ENCODE measurements around the gene TTC39B.

TTC39B gene

DNA sequence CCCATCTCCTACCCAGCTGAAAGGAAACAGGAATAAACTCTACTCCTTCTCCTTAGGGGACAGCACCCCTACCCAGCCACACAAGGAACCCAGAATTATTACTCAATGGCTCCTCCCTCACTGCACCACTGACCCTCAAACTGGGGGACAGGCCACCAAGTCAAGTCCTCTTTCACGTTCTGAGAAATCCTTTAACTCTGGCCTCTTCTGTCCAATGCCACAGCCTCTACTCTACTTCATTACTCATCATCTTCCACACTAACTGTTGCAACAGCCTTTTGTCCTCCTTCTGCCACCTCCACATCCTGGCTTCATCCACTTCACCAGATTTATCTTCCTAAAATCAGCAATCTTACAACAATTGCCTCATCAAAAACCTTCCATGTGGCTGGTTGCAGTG is 6.8 kb downstream of the TTC39B start:
- no peak for DNase-seq

DNA sequence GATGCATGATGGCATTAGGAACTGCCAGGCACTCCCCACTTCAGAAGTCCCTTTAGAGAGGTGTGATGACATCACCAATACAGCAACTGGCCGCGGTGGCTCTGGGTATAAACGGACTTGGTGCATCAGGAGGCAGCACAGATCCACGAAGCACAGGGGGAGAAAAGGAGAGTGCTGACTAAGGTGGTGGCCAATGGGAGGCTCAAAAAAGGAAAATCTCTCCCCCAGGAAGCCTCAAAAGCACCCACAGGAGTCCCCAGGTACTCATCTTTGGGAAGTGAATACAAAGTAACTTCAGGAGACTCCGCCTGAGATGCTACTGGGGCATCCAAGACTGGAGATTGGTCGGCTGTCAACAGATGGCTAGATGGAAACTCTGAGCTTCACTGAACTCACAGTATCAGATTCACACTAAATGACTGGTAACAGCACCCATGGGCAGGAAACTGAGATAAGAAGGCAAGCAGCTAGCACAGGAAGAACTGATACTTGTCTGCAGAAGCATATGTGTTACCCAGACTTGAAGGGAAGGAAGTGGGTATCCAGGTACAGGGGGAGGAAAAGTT is 7.6 kb downstream of the TTC39B start:
- DNase-seq, result no peak

DNA sequence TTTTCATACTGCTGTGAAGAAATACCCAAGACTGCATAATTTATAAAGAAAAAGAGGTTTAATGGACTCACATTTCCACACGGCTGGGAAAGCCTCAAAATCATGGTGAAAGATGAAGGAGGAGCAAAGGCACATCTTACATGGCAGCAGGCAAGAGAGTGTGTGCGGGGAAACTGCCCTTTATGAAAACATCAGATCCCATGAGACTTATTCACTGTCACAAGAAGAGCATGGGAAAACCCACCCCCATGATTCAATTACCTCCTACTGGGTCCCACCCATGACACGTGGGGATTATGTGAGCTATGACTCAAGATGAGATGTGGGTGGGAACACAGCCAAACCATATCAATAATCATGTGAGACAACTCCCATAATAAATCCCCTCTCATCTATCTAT is 8.7 kb downstream of the TTC39B start:
- DNase-seq, result no peak

DNA sequence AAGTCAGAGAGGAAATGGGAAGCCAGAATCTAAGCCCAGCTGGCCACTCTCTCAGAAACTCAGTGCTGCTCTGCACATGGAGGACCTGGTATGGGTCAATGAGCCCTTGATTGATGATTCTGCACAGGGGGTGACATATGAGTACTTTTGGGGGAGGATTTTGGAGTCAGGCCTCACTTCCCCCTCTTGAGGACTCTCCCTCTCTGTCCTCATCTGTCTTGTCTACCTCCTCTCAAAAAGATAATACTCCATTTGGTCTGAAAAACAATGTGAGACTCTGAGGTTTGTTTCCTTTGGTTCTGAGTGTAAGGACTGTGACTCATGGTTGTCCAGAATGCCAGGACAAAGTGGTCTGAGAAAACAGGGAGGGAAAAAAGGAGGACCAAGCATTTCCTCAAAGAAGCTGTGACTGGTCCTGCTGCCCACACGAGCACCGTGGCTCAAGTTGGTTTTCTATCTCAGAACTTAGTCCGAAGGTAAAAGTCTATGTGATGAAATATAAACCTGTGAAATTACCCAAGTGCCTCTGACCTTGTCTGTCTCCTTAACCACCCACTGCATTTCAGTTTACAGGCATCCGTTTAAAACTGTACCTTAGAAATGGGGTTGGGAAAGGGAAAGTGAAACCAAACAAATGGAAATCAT is 11.1 kb downstream of the TTC39B start:
- no peak for DNase-seq

DNA sequence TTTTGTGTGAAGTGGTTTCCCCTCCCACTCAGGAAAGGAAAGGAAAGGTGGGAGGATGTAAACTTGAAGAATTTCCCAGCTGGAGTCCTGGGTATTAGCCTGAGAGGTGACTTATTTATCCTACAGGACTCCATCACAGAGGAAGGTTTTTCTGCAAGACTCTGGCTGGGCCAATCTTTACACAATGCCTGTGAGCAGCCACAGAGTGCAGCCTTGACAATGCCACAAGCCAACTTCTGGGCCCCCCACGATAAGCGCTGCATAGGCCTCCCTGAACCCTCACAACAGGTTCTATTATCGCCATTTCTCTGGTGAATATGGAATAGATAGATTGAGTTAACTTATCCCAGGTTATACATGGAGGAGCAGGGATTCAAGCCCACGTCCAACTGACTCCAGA is 12.4 kb downstream of the TTC39B start:
- DNase-seq, result no peak

DNA sequence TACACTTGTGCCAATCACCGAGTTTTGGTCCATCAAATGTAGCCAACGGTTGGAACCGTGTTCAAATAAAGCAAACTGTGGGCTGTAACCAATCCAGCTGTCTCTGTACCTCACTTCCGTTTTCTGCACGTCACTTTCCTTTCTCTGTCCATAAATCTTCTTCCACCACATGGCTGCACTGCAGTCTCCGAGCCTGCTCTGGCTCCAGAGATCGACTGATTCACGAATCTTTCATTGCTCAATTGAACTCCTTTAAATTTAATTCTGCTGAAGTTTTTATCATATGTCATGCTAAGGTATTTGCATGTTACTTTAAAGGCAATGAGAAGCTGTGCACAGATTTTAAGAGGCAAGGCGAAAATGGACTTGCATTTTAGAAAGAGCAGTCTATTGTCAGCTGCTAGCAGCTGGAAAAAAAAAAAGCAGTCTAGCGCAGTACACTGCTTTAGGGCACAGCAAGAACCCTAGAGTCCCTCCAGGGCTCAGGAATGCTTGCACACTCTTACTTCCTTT is 13.2 kb downstream of the TTC39B start:
- DNase-seq, result no peak

DNA sequence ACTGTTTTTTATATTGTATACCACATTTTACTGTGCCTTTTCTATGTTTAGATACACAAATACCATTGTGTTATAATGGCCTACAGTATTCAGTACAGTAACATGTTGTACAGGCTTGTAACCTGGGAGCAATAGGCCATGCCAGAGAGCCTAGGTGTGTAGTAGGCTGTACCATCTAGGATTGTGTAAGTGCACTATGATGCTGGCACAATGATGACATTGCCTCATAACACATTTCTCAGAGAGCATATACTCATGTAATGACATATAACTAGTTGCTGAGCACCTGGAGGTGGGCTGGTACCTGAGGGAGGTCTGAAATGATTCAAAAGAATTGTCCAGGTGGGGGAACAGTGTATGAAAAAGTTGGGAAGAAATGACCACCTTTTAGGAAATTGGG is 13.9 kb downstream of the TTC39B start:
- no peak for DNase-seq

DNA sequence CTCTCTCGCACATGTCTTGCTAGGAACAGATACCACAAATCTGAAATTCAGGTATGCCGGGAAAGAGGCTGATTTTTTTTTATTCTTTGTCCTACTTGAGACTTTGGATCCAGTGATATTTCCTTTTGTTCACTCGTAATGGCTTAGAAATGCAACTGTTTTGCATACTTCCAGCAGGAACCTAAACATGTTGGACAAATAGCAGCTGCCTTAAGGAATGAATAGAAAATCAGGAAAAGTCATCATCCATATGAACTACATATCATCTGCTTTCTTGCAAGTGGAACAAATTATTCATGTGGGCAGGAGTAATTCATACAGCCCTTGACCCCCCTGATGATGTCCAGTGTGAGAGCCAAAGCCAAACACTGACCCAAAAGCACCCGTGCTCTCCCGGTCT is 17.4 kb downstream of the TTC39B start:
- no peak for DNase-seq

DNA sequence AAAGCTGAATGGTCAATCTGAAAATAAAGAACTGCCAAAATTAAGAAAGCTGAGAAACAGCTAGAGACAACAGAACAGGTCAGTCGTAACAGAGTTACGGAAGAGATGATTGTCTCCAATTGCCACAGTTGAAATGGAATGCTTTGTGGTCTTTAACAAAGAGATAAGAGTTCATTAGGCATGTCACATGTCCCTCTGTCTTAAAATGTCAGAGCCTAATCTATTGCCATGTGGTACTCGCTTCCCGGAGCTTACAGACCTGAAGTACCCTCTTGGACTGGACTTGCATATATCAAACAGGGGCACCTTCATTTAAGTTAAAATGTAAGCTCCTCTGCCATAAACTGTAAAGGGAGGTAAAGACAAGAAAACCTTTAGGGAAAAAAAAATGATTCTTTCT is 19.7 kb downstream of the TTC39B start:
- no peak for DNase-seq

DNA sequence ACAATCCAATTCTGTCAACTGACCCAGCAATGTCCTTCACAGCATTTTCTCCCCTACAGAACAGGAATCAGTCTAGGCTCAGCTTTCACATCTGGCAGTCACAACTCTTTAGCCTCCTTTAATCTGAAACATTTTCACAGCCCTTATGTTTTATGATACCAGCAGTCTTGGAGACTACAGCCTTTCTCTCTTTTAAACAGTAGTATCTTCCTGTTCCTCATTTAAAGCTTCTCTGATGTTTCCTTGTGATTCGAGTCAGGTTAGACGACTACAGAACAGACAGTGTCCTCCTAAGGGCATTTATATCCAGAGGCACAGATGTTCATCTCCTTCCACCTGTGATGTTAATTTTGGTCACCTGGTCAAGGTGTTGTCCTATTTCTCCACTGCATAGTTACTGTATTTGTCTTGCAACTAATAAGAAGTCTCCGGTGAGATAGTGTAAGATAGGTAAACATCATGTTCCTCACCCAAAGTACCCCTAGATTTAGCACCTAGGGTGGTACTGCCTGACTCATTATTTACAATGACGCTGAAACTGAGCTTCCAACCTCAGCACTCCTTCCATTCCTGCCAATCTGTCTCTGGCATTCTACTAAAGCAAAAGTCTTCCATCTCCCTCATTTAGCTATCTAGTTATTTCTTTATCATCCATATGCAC is 20.7 kb downstream of the TTC39B start:
- DNase-seq, result no peak

DNA sequence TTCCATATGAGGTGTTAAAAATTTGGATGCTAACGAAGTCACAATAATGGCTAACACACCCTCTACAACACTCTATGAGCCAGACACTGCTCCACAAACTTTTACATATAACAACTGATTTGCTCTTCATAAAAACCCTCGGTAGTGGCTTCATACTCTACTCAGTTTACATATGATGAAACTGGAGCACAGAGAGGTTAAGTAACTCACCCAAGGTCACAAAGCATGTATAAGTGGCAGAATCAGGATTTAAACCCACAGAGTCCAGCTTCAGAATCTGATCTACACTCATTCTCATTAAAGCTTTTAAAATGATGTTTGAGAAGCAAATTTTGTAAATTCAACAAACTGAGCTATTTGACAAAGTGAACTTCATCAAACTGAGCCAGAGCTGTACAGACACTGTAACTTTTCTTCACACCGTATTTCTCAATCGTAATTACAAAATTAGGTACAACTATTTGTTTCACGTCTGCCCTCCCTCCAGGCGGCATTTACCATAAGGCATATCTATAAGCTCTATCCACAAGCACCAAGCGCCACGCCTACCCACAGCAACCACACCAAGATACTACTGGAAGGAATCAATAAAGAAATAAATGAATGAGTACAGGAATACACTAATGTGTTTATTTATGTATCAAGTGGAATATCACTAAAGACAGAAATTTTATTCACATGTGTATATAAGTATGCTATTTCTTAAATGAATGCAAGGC is 24.3 kb downstream of the TTC39B start:
- DNase-seq, result no peak

DNA sequence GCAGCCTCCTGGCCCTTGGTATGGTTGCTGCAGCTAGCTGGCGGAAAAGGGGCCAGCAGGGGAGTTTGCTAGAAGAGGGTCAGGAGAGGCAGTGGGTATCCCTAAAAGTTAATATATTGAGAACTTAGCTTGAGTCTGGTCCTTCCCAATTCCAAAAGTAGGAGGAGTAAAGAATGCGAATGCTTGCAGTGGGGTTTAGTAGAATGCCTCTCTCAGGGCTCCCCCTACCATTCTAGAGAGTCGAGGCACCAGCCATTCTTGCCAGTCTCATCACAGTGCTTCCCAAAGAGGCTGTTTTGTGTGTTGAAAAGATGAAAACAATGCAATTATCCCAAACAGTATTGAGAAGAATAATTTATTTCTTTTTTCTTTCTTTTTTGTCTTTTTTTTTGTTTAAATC is 26.4 kb downstream of the TTC39B start:
- DNase-seq, result no peak

DNA sequence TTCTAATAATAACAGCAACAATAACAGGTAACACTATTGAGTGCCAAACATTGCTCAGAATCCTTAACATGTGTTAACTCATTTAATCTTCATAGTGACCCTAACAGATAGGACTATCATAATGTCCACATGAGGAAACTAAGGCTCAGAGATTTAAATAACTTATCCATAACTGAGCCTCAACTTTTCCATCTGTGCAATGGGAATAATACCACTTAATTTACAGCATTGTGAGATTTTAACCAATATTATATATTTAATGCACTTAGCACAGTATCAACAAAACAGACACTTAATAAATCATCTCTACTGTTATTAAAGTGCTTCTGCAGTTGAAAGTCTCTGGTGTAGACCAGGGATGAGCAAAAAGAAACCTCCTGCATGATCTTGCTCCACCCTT is 28.2 kb downstream of the TTC39B start:
- DNase-seq, result no peak

DNA sequence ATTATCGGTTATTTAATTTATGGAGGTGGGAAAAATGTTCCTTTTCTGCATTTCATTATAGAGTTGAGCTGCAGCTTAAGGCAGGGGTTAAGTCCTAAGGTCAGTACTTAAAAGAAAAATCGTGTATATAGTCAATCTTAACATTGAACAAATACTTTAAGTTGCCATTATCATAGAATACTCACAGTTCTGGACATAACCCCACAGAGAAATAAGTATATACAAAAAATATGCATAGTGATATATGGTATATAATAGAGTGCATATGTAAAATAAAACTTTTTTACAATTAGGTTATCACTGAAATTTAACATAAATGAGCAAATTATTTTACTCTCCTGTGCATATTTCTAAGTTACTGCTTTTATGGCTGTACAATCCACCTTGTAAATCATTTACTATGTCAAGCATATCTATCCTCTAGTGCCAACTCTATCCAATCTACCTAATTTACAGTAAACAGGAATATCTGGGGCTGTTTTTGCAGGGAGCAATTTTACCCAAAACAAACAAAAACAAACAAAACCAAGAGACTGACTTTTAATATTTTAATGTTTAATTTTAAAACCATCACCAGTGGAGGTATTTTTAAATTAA is 28.8 kb downstream of the TTC39B start:
- DNase-seq, result no peak

DNA sequence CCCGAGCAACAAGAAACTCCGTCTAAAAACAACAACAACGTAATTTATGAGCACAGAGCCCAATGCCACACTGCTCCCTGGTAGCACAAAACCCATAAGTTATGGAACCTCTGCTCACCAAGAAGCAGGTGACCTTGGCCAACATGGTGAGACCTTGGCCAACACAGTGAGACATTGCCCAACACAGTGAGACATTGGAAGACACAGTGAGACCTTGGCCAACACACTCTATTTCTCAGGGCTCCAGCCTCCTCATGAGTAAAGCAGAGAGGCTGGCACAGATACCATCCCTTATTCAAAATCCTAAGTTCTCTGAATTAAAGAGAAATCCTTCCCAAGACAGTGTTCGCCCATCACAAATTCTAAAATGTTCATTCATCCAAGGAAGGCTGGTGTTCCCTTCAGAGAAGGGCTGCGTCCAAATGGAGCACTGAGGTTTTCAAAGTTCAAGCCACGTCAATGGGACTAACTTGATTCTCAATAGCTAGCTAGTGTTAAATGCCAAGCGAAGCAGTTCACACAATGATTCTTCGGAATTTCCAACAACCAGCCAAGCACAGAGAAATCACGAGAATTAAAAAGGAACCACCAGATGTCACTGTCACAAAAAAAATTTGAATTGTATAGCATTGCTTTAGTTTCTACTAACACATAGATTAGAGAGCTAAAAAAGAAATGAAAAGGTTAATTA is 29.5 kb downstream of the TTC39B start:
- DNase-seq, result no peak

DNA sequence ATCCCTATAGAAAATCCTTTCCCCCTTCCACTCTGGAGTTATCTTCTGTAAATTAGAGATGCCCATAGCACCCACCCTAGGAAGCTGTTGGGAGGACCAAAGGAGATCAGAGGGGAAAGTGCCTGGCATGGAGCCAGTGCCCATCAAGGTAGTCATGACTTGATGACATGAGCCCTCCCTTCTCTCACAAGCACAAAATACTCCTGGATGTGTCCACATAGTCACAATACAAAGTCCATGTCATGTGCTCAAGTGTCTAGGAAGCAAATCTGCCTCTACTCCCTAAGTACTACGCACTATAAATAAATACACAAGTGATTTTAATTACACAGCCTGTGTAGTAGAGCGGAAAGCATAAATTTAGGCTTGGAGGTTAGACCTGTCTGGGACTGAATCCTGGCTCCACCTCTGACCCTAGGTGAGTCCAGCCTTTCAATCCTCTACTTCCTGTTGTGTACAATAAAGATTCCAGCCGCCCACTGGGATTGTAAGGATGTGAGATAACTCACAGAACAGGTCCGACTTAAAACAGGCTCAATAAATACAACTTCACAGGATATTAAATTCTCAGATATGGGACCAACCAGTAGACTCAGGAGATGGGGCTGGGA is 30.6 kb downstream of the TTC39B start:
- DNase-seq, result no peak

DNA sequence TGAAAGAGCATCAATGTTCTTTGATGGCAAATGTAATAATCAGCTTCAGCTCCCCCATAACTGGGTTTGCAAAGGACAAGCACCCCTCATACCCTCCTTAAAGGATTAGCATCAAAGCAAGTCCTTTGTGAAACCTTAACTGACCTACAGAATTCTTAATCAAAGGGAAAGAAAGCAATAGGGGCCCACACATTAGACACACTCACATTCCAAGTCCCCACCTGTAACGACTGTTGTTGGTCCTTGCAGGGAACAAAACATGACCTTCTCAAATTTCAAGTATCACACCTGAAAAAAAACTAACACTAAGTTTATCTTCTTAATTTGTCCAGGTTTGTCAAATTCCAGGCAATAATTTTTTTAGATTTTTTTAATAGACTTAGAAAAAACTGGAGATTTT is 32.6 kb downstream of the TTC39B start:
- no peak for DNase-seq

DNA sequence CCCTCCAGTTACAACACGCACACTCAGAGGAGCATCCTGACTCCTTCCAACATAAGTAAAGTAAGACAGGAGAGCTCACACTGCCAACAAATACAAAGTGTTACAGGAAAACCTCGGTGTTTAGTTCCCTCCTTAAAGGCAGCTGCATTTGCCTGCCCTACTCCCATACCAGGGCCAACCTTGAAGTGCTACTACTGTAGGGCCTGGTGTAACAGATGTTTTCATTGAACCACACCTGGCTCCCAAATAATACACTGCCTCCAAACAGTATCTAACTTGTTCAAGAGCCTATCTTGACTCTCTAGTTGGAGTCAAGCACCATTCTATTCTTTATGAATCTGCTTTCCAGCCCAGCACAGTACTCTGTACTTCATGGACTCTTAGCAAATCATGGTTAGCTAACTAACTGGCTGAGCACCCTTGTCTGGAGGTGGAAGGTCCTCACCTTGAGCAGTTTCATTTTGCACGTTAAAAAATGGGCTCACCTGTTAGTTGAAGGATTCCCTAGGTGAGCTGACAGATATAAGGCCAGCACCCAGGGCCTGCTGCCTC is 34.6 kb downstream of the TTC39B start:
- DNase-seq, result no peak

DNA sequence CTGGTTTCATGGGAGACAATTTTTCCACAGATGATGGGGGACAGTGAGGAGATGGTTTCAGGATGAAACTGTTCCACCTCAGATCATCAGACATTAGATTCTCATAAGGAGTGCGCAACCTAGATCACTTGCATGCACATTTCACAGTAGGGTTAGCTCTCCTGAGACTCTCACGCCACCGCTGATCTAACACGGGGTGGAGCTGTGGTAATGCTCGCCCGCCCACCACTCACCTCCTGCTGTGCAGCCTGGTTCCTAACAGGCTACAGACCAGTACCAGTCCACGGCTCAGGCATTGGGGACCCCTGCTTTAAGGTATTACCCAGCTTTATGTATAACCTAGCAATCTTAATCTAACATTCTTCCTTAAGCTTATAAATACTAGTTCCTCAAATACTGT is 35.6 kb downstream of the TTC39B start:
- no peak for DNase-seq

DNA sequence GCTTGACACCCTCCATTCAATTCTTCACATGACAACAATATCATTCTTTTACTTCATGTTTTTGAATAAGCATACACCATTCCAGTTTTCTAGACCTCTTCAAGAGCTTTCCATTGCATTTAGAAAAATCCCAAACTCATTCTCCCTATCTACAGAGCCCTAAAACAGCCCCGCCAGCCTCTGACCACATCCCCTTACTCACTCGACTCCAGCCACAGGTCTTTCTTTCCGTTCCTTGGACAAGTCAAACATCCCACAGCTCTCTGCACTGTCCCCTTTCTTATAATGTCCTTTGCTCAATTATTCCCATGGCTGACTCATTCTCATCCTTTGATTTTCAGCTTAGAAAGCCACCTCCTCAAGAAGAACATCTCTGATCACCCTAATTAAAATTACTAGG is 38.2 kb downstream of the TTC39B start:
- DNase-seq, result no peak

DNA sequence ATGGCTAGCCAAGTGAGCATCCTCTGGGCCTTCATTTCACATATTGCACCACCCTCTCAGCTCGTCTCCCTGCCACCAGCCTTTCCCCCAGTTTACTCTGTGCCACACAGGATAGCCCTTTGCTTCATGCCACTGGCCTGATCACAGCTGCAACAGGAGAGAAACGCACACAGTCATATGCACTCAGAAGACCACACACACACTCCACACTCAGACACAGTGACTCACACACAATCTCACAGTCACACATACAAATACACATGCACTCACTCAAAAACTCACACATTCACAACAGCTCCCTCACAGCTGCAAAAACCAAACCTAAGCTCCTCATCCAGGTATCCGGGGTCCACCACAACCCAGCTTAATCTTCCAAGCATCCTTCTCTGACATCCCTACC is 38.7 kb downstream of the TTC39B start:
- DNase-seq, result no peak

DNA sequence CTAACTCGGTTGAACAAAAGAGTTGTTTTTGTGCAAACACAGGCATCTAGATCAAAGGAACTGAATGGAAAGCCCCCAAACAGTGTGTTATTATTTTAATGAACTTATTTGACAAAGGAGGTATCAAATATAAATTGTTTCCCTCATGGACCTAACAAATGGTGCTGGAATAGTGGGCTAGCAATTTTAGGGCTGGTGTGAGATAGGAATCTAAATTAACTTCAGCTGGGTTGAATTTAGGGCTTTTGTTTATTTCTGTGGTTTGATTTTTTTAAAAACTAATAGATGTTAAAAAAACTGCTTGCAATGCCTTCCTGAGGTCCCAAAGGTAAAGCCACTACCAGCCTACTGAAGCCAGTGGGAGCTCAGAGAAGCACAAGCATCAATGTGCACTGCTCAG is 42.1 kb downstream of the TTC39B start:
- DNase-seq, result no peak
